GM18868 (cell line): ENCODE measurements around the gene SLC5A6.

Experiments
- ATAC-seq: cut with Tn5 transposase; IDR thresholded peaks from one replicate; pipeline ENCODE4 v1.9.1; 2021; ENCODE audit warnings: mild to moderate bottlenecking, moderate library complexity; ENCODE audit not compliant: unreplicated experiment

The SLC5A6 gene

GRCh38 chr2:27211943-27212625 lies at the start of gene SLC5A6, which contains the start of gene ATRAID:
TSS of gene SLC5A6 (minus strand) at chr2:27212268. CDS start at chr2:27207650, 4,618 bp downstream.
TSS of gene ATRAID (plus strand) at chr2:27212041. CDS start at chr2:27212369, 328 bp downstream.
- ATAC-seq = peak; percentile 83

GRCh38 chr2:27261241-27261925 lies 49.3 kb upstream of the SLC5A6 start:
- ATAC-seq = no peak

GRCh38 chr2:27258051-27258450 lies 46.0 kb upstream of the SLC5A6 start:
- no peak for ATAC-seq

GRCh38 chr2:27256855-27257454 lies 44.9 kb upstream of the SLC5A6 start:
- ATAC-seq = no peak

- ATAC-seq = no peak
These were observed 43.6 kb upstream of the SLC5A6 start for GRCh38 chr2:27255660-27256059.

GRCh38 chr2:27255187-27255586 lies 43.1 kb upstream of the SLC5A6 start:
- no peak for ATAC-seq

- ATAC-seq = no peak
These were observed 39.7 kb upstream of the SLC5A6 start for GRCh38 chr2:27251766-27252165.

GRCh38 chr2:27250652-27251379 lies 38.7 kb upstream of the SLC5A6 start:
- no peak for ATAC-seq

GRCh38 chr2:27249891-27250651 lies 38.0 kb upstream of the SLC5A6 start:
- no peak for ATAC-seq

GRCh38 chr2:27249159-27249890 lies 37.3 kb upstream of the SLC5A6 start:
- no peak for ATAC-seq

- no peak for ATAC-seq
These were observed 35.8 kb upstream of the SLC5A6 start for GRCh38 chr2:27247893-27248292.

GRCh38 chr2:27245626-27246025 lies 33.6 kb upstream of the SLC5A6 start:
- ATAC-seq = no peak

GRCh38 chr2:27245116-27245515 lies 33.0 kb upstream of the SLC5A6 start:
- ATAC-seq = no peak

- ATAC-seq = no peak
These were observed 31.5 kb upstream of the SLC5A6 start for GRCh38 chr2:27243391-27244130.

- ATAC-seq = no peak
These were observed 30.5 kb upstream of the SLC5A6 start for GRCh38 chr2:27242614-27242951.

- ATAC-seq = no peak
These were observed 29.9 kb upstream of the SLC5A6 start for GRCh38 chr2:27241761-27242613.

GRCh38 chr2:27240406-27240805 lies 28.3 kb upstream of the SLC5A6 start:
- ATAC-seq = no peak

GRCh38 chr2:27238976-27239375 lies 26.9 kb upstream of the SLC5A6 start:
- ATAC-seq = no peak
